Mucosa of stomach (tissue), 1 donor: ENCODE measurements around the gene HEBP1.

Experiments used
- H3K27me3 ChIP-seq: one replicate; pipeline ENCODE4 v1.7.0; 2013; ENCODE audit warnings: mild to moderate bottlenecking, low read length; ENCODE audit not compliant: control insufficient read depth, insufficient read depth
- H3K36me3 ChIP-seq: one replicate; pipeline ENCODE4 v1.7.0; 2013; ENCODE audit warnings: low read length; ENCODE audit not compliant: control insufficient read depth, insufficient read depth
- H3K4me1 ChIP-seq: one replicate; pipeline ENCODE4 v1.7.0; 2013; ENCODE audit warnings: mild to moderate bottlenecking, low read length; ENCODE audit not compliant: control insufficient read depth, insufficient read depth
- H3K4me3 ChIP-seq: one replicate; pipeline ENCODE4 v1.7.0; 2013; ENCODE audit warnings: low read length
- H3K9ac ChIP-seq: one replicate; pipeline ENCODE4 v1.7.0; 2013; ENCODE audit warnings: mild to moderate bottlenecking, low read length, moderate library complexity
- H3K9me3 ChIP-seq: one replicate; pipeline ENCODE4 v1.7.0; 2013; ENCODE audit warnings: mild to moderate bottlenecking, low read length, moderate library complexity; ENCODE audit not compliant: control insufficient read depth
- donor health status: Pancreatic carcinoma.

Gene HEBP1

GRCh38 chr12:12999959-13000615 is at the start of gene HEBP1:
Gene HEBP1, minus strand, starts transcription at chr12:13000265. Its CDS starts 151 bp downstream, at chr12:13000114.
- no peaks in the 10 kb centered on the region for H3K36me3 ChIP-seq
- peak within 1 kb of the TSS; percentile 74 for H3K9ac ChIP-seq
- H3K9me3 ChIP-seq = no peaks in the 10 kb centered on the region
- peak within 1 kb of the TSS; percentile 75 for H3K4me3 ChIP-seq
- peaks cover 42% of the 10 kb centered on the region for H3K27me3 ChIP-seq
- peaks cover 30% of the 10 kb centered on the region for H3K4me1 ChIP-seq

GRCh38 chr12:13049816-13050215 is 49.8 kb upstream of the HEBP1 start:
- H3K4me3 ChIP-seq = no peak overlapping the region
- peaks cover 43% of the 10 kb centered on the region for H3K27me3 ChIP-seq
- no peak overlapping the region for H3K9ac ChIP-seq
- H3K4me1 ChIP-seq = peaks cover 2% of the 10 kb centered on the region
- no peaks in the 10 kb centered on the region for H3K36me3 ChIP-seq
- no peaks in the 10 kb centered on the region for H3K9me3 ChIP-seq

- H3K4me3 ChIP-seq = no peak overlapping the region
- no peak overlapping the region for H3K9ac ChIP-seq
- peaks cover 54% of the 10 kb centered on the region for H3K27me3 ChIP-seq
- peaks cover 8% of the 10 kb centered on the region for H3K4me1 ChIP-seq
- no peaks in the 10 kb centered on the region for H3K9me3 ChIP-seq
- no peaks in the 10 kb centered on the region for H3K36me3 ChIP-seq
These were observed 46.9 kb upstream of the HEBP1 start for GRCh38 chr12:13046964-13047363.

- H3K27me3 ChIP-seq = peaks cover 50% of the 10 kb centered on the region
- no peaks in the 10 kb centered on the region for H3K9me3 ChIP-seq
- peaks cover 8% of the 10 kb centered on the region for H3K4me1 ChIP-seq
- no peak overlapping the region for H3K4me3 ChIP-seq
- H3K9ac ChIP-seq = no peak overlapping the region
- H3K36me3 ChIP-seq = no peaks in the 10 kb centered on the region
These were observed 45.8 kb upstream of the HEBP1 start for GRCh38 chr12:13045816-13046215.

GRCh38 chr12:13044906-13045299 is 44.8 kb upstream of the HEBP1 start:
- H3K9me3 ChIP-seq = no peaks in the 10 kb centered on the region
- peak overlapping the region; percentile 58 for H3K9ac ChIP-seq
- H3K27me3 ChIP-seq = peaks cover 55% of the 10 kb centered on the region
- H3K36me3 ChIP-seq = no peaks in the 10 kb centered on the region
- peak overlapping the region; percentile 42 for H3K4me3 ChIP-seq
- H3K4me1 ChIP-seq = peaks cover 8% of the 10 kb centered on the region

GRCh38 chr12:13044002-13044905 is 44.2 kb upstream of the HEBP1 start, which contains the start of gene FAM234B:
Gene FAM234B, plus strand, starts transcription at chr12:13044381. Its CDS starts 23 bp downstream, at chr12:13044404.
- Histone ChIP-seq H3K4me1 (peaks cover 8% of the 10 kb centered on the region), H3K36me3 (no peaks in the 10 kb centered on the region), H3K4me3 (peak within 1 kb of the TSS; percentile 42), H3K9me3 (no peaks in the 10 kb centered on the region), H3K27me3 (peaks cover 56% of the 10 kb centered on the region), H3K9ac (peak within 1 kb of the TSS; percentile 58)

GRCh38 chr12:13042666-13043230 is 42.7 kb upstream of the HEBP1 start:
- no peaks in the 10 kb centered on the region for H3K36me3 ChIP-seq
- peaks cover 49% of the 10 kb centered on the region for H3K27me3 ChIP-seq
- no peak overlapping the region for H3K4me3 ChIP-seq
- H3K9ac ChIP-seq = no peak overlapping the region
- peaks cover 8% of the 10 kb centered on the region for H3K4me1 ChIP-seq
- no peaks in the 10 kb centered on the region for H3K9me3 ChIP-seq

GRCh38 chr12:13041224-13041623 is 41.2 kb upstream of the HEBP1 start:
- peaks cover 8% of the 10 kb centered on the region for H3K4me1 ChIP-seq
- H3K27me3 ChIP-seq = peaks cover 53% of the 10 kb centered on the region
- H3K9me3 ChIP-seq = no peaks in the 10 kb centered on the region
- H3K36me3 ChIP-seq = no peaks in the 10 kb centered on the region
- H3K4me3 ChIP-seq = no peak overlapping the region
- H3K9ac ChIP-seq = no peak overlapping the region

- Histone ChIP-seq H3K27me3 (peaks cover 52% of the 10 kb centered on the region), H3K4me3 (no peak overlapping the region), H3K9ac (no peak overlapping the region), H3K4me1 (peaks cover 4% of the 10 kb centered on the region), H3K36me3 (no peaks in the 10 kb centered on the region), H3K9me3 (no peaks in the 10 kb centered on the region)
These were observed 39.4 kb upstream of the HEBP1 start for GRCh38 chr12:13039328-13039956.

GRCh38 chr12:13038491-13039161 is 38.6 kb upstream of the HEBP1 start:
- H3K9me3 ChIP-seq = no peaks in the 10 kb centered on the region
- no peaks in the 10 kb centered on the region for H3K4me1 ChIP-seq
- H3K27me3 ChIP-seq = peaks cover 47% of the 10 kb centered on the region
- no peak overlapping the region for H3K4me3 ChIP-seq
- H3K36me3 ChIP-seq = no peaks in the 10 kb centered on the region
- H3K9ac ChIP-seq = no peak overlapping the region

- H3K4me1 ChIP-seq = no peaks in the 10 kb centered on the region
- no peaks in the 10 kb centered on the region for H3K9me3 ChIP-seq
- peaks cover 43% of the 10 kb centered on the region for H3K27me3 ChIP-seq
- no peak overlapping the region for H3K4me3 ChIP-seq
- H3K9ac ChIP-seq = no peak overlapping the region
- H3K36me3 ChIP-seq = no peaks in the 10 kb centered on the region
These were observed 36.8 kb upstream of the HEBP1 start for GRCh38 chr12:13036881-13037280.
